Body of pancreas (tissue), 4 donors: ENCODE data around the gene WDR64. TPM values are rescaled to one million over a fixed set of nuclear protein-coding genes. Genes with fewer than 3 reads are reported as not detected.

Experiments
- ATAC-seq: fragments of 150-250 bp; one replicate; pipeline ENCODE4 v1.9.1; 2016
- DNase-seq, 4 donors: peaks; one replicate each; pipeline ENCODE4 v3.0.0-alpha.2; 2019
- H3K27ac ChIP-seq, 4 donors: fragments of 200-600 bp; sonication (generic); 1 replicate in 3 of 4; 2 replicates in 1 of 4; pipeline versions ENCODE4 v1.5.1 to v1.6.1; 2016 to 2019; ENCODE audit warnings: mild to moderate bottlenecking in 1 of 4, mixed read lengths in 1 of 4, moderate library complexity in 1 of 4
- H3K27me3 ChIP-seq, 2 donors: fragments of 200-600 bp; sonication (generic); one replicate each; pipeline ENCODE4 v1.6.0; 2016; ENCODE audit warnings: mild to moderate bottlenecking in 1 of 2
- H3K36me3 ChIP-seq, 2 donors: fragments of 200-600 bp; sonication (generic); replicated peaks in 1 of 2; 2 replicates each; pipeline ENCODE4 v1.5.1; 2016; ENCODE audit warnings: low read depth in 2 of 2; ENCODE audit not compliant: insufficient read depth in 1 of 2
- H3K4me1 ChIP-seq: fragments of 200-600 bp; sonication (generic); one replicate; pipeline ENCODE4 v1.6.0; 2016
- H3K4me3 ChIP-seq, 2 donors: fragments of 200-600 bp; sonication (generic); 1 replicate in 1 of 2; 2 replicates in 1 of 2; pipeline ENCODE4 v1.5.1; 2016 to 2019
- H3K9me3 ChIP-seq, 3 donors: fragments of 200-600 bp; sonication (generic); 1 replicate in 2 of 3; 2 replicates in 1 of 3; pipeline ENCODE4 v1.5.1; 2016
- CTCF ChIP-seq, 7 experiments: fragments of 450-650 bp in 4 of 7; fragments of 200-600 bp in 3 of 7; sonication (generic) in 3 of 7; IDR thresholded peaks; one replicate each; pipeline ENCODE4 v1.5.1; 2016 to 2019; ENCODE audit warnings: antibody characterized with exemption in 7 of 7
- POLR2A ChIP-seq, 3 donors: fragments of 450-650 bp; IDR thresholded peaks; one replicate each; pipeline ENCODE4 v1.6.1; 2016; ENCODE audit warnings: antibody characterized with exemption in 3 of 3, mild to moderate bottlenecking in 2 of 3
- WGBS, 2 donors: methylation state at CpG; one replicate each; pipeline ENCODE4 v1.1.5; 2017; 5-methylcytosine and 5-hydroxymethylcytosine counted together
- intact Hi-C: fragments of 100-400 bp; cut with DNase I; formaldehyde crosslinking; loops from one replicate; pipeline ENCODE4 v1.15.1; 2023
- total RNA-seq, 2 donors: library from RNA; depleted of rRNA; stranded (reverse); fragments of >200 nt; gene quantifications; one replicate each; pipeline ENCODE4 v1.1.0, GENCODE V29; 2016

WDR64 gene
- total RNA-seq, 2 donors from 2014 or later = not detected

- H3K27me3 ChIP-seq = no peaks in the 10 kb centered on the region
- no peak overlapping the region for H3K27ac ChIP-seq
- intact Hi-C loops = no loop called here
- DNase-seq (no peak), ATAC-seq (no peak)
- no peaks in the 10 kb centered on the region for H3K36me3 ChIP-seq
- H3K9me3 ChIP-seq = no peaks in the 10 kb centered on the region
- no peaks in the 10 kb centered on the region for H3K4me1 ChIP-seq
- WGBS, 2 donors = 64 to 69% methylated on average over 2 of the region's 2 CpGs
- TF ChIP-seq CTCF (IDR thresholded peaks at IDR 0.05) (no peak), POLR2A (IDR thresholded peaks at IDR 0.05) (no peak)
- H3K4me3 ChIP-seq = no peak overlapping the region
Measured at GRCh38 chr1:241682921-241683320, 30.8 kb downstream of the WDR64 start.

- no peak for ATAC-seq
- H3K27ac ChIP-seq = no peak overlapping the region
- intact Hi-C loops = no loop called here
Measured at GRCh38 chr1:241684108-241684507, 32.0 kb downstream of the WDR64 start.

GRCh38 chr1:241688940-241689368 is 36.9 kb downstream of the WDR64 start:
- H3K9me3 ChIP-seq = no peaks in the 10 kb centered on the region
- no peak overlapping the region for H3K4me3 ChIP-seq
- peak overlapping the region in 1 of 4 donors; percentile 43 for H3K27ac ChIP-seq
- intact Hi-C loops = no loop called here
- ATAC-seq (peak; percentile 80), DNase-seq (no peak)
- TF ChIP-seq POLR2A (IDR thresholded peaks at IDR 0.05) (no peak), CTCF (IDR thresholded peaks at IDR 0.05) (no peak)
- no peaks in the 10 kb centered on the region for H3K36me3 ChIP-seq
- 20 to 26% methylated on average over 2 of the region's 2 CpGs for WGBS, 2 donors
- no peaks in the 10 kb centered on the region for H3K27me3 ChIP-seq
- H3K4me1 ChIP-seq = peaks cover 10% of the 10 kb centered on the region

More at GRCh38 chr1:241684108-241684507, 32.0 kb downstream of the WDR64 start:
- TF ChIP-seq POLR2A (IDR thresholded peaks at IDR 0.05) = no peak
- TF ChIP-seq CTCF (IDR thresholded peaks at IDR 0.05) = no peak
- Histone ChIP-seq H3K9me3 (no peaks in the 10 kb centered on the region), H3K36me3 (no peaks in the 10 kb centered on the region), H3K27me3 (no peaks in the 10 kb centered on the region), H3K4me3 (no peak overlapping the region), H3K4me1 (peaks cover 2% of the 10 kb centered on the region)
- DNase-seq = no peak
- 86 to 96% methylated on average over 1 of the region's 1 CpG for WGBS, 2 donors

- H3K4me1 ChIP-seq = no peaks in the 10 kb centered on the region
- intact Hi-C loops = no loop called here
- DNase-seq (no peak), ATAC-seq (no peak)
- WGBS, 2 donors = 66 to 74% methylated on average over 9 of the region's 9 CpGs
- no peaks in the 10 kb centered on the region for H3K27me3 ChIP-seq
- H3K36me3 ChIP-seq = no peaks in the 10 kb centered on the region
- no peak overlapping the region for H3K4me3 ChIP-seq
- TF ChIP-seq CTCF (IDR thresholded peaks at IDR 0.05) (no peak), POLR2A (IDR thresholded peaks at IDR 0.05) (no peak)
- H3K27ac ChIP-seq = no peak overlapping the region
- H3K9me3 ChIP-seq = no peaks in the 10 kb centered on the region
Measured at GRCh38 chr1:241695246-241696171, 43.4 kb downstream of the WDR64 start.
